GM18909 (cell line): ENCODE data around the gene IGFL1.
"Not testable (repeated sequence)": the region's sequence is repeated elsewhere in the genome, so short reads cannot be mapped to it uniquely, and the experiment has no call there.

Experiments used
- ATAC-seq: cut with Tn5 transposase; IDR thresholded peaks from one replicate; pipeline ENCODE4 v1.9.1; 2021; ENCODE audit warnings: mild to moderate bottlenecking; ENCODE audit not compliant: unreplicated experiment, poor library complexity

IGFL1 gene

GRCh38 chr19:46201454-46202310 is 27.9 kb upstream of the IGFL1 start:
- no peak for ATAC-seq

GRCh38 chr19:46202426-46202825 is 27.1 kb upstream of the IGFL1 start:
- ATAC-seq, result no peak

GRCh38 chr19:46202872-46203860 is 26.4 kb upstream of the IGFL1 start:
- ATAC-seq, result no peak

- no peak for ATAC-seq
These were observed 25.5 kb upstream of the IGFL1 start for GRCh38 chr19:46204008-46204407.

- ATAC-seq, result no peak
These were observed 24.2 kb upstream of the IGFL1 start for GRCh38 chr19:46205183-46205984.

- ATAC-seq, result no peak
These were observed 23.4 kb upstream of the IGFL1 start for GRCh38 chr19:46206176-46206575.

- no peak for ATAC-seq
These were observed 22.9 kb upstream of the IGFL1 start for GRCh38 chr19:46206682-46207081.

GRCh38 chr19:46207858-46208257 is 21.7 kb upstream of the IGFL1 start:
- not testable (repeated sequence) for ATAC-seq

GRCh38 chr19:46209051-46209450 is 20.5 kb upstream of the IGFL1 start:
- no peak for ATAC-seq

- ATAC-seq, result no peak
These were observed 20.1 kb upstream of the IGFL1 start for GRCh38 chr19:46209472-46209871.

- no peak for ATAC-seq
These were observed 18.9 kb upstream of the IGFL1 start for GRCh38 chr19:46210669-46211068.

GRCh38 chr19:46211201-46211881 is 18.2 kb upstream of the IGFL1 start:
- ATAC-seq, result no peak

- ATAC-seq, result not testable (repeated sequence)
These were observed 16.9 kb upstream of the IGFL1 start for GRCh38 chr19:46212592-46212991.

- ATAC-seq, result no peak
These were observed 16.4 kb upstream of the IGFL1 start for GRCh38 chr19:46213156-46213555.

- no peak for ATAC-seq
These were observed 15.7 kb upstream of the IGFL1 start for GRCh38 chr19:46213806-46214205.

GRCh38 chr19:46216612-46217011 is 12.9 kb upstream of the IGFL1 start:
- no peak for ATAC-seq

GRCh38 chr19:46217476-46217875 is 12.1 kb upstream of the IGFL1 start:
- no peak for ATAC-seq

- no peak for ATAC-seq
These were observed 11.4 kb upstream of the IGFL1 start for GRCh38 chr19:46218160-46218559.

GRCh38 chr19:46220038-46220615 is 9.4 kb upstream of the IGFL1 start:
- no peak for ATAC-seq
